ENCODE results near the gene LRRC63.
A peak's percentile ranks its signal among the peaks of the same experiment; 100 is the strongest.
"Not testable (repeated sequence)": the region's sequence is repeated elsewhere in the genome, so short reads cannot be mapped to it uniquely, and the experiment has no call there.

The LRRC63 gene

DNA sequence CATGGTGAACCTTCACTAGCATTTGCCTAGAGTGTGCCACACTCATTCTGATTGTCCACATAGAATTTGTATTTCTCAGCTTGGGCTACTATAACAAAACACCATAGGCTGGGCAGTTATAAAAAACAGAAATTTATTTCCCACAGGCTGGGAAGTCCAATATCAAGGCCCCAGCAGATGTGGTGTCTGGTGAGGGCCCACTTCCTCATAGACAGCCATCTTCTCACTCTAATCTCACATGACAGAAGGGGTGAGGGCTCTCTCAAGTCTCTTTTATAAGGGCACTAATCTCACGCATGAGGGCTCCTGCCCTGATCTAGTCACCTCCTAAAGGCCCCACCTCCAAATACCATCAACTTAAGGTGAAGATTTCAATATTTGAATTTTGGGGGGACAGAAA, 53.6 kb downstream of the LRRC63 start:
- no peak for DNase-seq (ENCODE audit: low spot score)

DNA sequence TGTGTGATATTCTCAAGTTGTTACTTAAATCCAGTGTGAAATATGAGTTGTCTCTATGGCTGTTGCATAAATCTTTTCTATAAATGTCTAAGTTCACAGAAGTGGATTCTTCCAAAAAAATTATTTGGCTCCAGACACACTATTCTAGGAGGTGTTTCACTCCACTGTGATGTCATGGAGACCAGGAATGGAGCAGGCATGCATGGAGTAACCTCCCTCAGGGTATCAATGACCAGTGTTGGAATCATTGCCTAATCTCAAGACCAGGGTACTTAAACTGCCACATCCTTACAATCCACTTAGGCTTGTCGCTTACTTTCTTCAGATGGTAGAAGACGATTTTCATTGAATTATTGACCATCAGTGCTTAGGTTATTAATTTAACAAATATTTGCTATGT, 55.4 kb downstream of the LRRC63 start:
- DNase-seq (ENCODE audit: low spot score), result no peak

DNA sequence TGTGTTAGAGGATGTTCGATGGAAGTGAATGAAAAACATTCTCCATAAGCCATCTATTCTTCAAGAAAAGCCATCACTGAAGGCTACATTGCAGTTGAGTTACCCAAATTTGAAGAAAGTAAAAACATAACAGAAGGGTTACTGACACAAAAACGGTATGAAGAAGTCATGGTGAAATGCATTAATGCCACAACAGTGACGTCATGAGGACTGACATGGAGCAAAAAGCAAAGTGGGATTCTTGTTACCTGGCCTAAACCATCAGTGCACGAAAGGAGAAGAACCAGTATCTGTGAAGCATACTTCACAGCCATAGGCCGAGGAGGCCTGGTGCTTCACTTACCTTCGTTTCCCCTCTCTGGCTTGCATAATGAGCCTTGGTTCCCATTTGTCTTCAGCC, 58.7 kb downstream of the LRRC63 start:
- DNase-seq (ENCODE audit: low spot score), result no peak

DNA sequence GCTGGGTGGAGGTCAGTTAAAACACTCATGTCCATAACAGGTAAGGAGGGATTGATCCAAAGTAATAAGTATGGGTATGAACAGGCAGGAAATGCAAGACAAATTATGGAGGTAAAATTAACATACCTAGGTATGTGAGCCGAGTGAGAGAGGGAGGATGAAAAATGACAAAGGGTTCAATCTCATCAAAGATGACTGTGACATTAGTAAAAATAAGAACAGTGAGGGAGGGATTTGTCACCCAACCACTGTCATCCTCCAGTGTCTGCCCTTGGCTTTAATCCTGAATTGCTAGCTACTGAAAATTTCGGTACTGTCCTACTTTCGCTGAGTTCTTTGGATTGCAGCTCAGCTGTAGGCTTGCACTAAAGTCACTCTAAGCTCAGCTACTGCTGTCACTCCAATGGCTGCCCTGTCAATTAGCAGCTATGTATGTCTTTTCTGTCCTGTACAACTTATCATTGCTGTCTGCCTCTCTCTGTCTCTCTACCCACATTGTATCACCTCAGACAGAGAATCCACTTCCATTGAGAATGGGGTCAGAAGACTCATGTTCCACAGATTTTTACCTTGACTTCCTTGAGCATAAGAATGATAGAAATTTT, 62.5 kb downstream of the LRRC63 start:
- DNase-seq (ENCODE audit: low spot score), result no peak

DNA sequence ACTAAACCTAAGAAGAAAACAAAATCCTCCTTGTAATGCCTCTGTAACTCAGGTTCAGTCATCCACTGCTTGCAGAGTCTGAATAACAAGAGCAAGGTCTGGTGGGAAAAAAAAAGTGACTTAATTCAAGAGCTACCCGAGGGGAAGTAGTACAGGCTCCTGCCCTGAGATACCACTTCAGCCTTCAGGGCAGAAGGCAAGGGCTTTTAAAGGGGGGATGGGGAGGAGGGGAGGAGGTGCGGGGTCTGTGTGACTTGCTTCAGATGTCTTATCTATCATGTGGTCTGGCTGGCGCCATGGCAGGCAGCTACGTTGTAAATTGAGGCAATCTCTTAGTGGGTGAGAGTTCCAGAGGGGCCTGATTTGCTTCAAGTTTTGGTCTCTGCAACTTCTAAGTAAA, 66.7 kb downstream of the LRRC63 start:
- DNase-seq (ENCODE audit: low spot score), result no peak

DNA sequence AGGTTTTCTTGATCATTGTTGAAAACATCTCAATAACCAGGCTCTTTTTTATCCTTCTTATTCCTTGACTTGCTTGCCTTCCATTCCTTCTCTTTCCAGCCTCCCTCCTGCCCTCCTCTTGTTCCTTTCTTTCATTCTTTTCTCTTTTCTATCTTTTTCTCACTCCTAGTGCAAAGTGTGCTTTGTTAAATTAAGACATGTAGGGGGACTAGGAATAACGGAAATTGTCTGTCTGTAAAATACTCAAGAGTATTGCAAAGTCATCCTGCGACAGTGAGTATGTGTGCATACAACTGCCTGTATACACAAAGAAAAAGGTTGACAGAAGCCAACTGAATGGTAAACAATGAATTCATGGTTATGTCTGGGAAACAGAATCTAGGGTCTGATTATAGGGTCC, 70.1 kb downstream of the LRRC63 start:
- DNase-seq (ENCODE audit: low spot score), result no peak

DNA sequence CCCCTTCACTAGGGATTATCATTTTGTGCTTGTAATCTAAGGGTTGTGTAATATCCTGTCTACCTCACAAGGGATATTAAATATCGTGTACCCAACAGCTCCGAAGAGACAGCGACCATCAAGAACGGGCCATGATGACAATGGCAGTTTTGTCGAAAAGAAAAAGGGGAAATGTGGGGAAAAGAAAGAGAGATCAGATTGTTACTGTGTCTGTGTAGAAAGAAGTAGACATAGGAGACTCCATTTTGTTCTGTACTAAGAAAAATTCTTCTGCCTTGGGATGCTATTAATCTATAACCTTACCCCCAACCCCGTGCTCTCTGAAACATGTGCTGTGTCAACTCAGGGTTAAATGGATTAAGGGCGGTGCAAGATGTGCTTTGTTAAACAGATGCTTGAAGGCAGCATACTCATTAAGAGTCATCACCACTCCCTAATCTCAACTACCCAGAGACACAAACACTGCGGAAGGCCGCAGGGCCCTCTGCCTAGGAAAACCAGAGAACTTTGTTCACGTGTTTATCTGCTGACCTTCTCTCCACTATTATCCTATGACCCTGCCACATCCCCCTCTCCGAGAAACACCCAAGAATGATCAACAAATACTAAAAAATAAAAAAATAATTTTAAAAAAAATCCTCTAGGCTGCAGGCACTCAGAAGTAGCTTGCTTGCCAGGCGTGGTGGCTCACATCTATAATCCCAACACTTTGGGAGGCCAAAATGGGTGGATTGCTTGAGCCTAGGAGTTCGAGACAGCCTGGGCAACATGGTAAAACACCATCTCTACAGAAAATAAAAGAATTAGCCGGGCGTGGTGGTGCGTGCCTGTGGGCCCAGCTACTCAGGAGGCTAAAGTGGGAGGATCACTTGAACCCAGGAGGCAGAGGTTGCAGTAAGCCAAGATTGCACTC, 72.4 kb downstream of the LRRC63 start:
- DNase-seq (ENCODE audit: low spot score), result not testable (repeated sequence)

DNA sequence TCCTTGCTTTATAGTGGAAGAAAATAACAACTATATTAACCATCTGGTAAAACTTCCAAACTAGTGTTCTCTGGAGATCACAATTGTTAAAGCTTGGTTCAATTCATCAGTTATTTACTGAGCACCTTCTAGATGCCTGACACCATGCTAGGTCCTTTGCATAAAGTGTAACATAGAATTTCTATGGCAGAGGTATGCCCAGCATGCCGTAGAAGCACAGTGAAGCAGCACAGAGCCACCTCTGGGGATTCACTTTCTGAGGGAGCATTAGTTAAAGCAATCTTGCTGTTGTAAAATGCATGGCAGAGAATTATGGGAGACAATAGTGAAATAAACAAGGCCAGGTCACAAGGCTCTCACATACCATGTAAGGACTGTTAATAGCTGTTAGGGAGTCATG, 75.2 kb downstream of the LRRC63 start:
- DNase-seq (ENCODE audit: low spot score), result no peak

DNA sequence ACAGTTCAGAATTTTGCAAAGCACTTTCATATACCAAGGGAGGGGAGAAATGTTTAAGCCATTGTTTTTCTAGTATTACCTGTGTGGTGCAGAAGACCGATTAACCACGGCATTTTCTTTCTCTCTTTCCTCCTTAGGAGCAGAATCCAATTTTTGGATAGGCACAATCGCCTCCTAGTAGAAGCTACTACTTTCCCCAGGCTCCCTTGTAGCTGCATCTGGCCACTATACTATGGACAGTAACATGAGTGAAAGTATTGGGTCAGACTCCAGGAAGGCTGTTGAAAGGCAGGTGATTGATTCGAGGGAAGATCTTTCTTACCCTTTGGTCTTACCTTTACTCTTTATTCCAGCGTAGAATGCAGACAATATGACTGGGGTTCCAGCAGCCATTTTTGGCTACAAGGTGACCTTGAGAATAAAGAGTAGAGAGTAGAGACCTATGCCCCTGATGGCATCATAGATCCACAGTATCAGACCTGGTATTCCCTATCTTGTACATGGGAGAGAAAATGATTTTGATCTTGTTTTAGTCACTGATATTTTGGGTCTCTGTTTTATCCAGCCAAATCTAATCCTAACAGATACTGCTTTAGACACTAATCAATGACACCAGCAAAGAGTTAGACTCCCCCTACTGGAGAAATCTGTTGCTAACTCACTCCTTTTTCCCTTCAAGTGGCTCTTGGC, 77.0 kb downstream of the LRRC63 start:
- peak; percentile 20 for DNase-seq (ENCODE audit: low spot score)

DNA sequence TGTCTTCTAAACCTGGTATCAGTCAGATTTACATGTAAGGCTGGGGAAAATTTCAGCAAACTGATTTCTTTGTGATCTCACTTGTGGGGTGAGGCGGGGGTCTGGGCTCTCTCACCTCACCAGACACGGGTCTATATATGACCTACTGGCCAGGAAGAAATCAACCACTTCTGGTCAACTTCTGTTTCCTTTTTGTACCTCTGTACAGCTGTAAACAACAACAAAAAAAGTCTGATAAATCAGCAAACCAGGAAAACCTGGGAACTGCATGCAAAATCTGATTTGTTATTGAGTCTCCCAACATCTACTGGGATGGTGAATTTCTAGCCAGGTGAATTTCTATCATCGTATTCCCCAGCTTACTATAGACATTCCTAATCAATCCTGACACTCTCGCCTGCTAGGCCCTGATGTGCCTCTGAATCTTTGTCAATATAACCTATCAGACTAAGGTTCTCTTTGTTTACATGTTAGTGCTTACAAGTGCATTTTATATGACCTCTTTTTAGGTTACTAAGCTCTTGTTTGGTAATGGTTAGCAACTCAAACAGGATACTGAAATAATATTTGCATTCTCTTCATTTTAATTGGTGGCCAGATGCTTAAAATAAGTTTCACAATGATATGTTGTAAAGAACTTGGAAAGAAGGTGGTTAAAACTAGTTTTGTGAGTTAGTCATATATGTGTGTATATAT, 77.7 kb downstream of the LRRC63 start:
- no peak for DNase-seq (ENCODE audit: low spot score)

DNA sequence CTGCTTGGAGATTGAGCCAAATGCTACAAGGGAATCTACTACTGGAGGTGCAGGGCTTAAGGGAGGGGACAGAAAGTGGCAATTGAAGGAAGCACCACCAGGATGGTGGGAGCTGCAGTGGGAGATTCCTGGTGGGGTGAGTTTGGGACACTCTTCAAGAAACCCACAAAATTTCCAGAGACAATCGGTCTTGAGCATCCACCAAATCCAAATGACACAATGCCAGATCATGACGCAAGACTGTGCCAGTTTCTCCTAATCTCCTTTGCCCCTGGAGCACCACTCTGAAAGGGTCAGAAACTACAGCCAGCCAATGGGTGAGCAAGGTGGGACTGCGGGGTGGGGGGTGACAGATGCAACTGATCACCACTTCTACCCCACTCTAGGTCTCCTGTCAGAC, 78.7 kb downstream of the LRRC63 start:
- DNase-seq (ENCODE audit: low spot score), result no peak

DNA sequence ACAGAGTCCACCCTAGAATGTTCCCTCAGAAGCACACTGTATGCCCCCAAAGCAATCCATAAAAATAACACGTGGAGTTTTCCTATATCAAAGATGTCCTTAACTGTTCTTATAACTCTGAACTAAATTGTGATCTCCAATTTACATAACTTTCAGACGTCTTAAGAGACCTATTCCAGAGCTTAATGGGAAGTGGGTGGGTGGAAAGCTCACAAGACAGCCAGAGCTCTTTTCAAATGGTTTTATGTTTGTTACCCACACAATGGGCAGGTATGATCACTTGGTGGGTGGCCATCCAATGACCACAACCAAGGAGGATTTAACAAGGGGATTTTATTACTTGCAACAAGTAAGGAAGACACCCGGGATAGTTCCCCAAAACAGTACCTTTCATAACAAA, 81.7 kb downstream of the LRRC63 start:
- DNase-seq (ENCODE audit: low spot score), result no peak

DNA sequence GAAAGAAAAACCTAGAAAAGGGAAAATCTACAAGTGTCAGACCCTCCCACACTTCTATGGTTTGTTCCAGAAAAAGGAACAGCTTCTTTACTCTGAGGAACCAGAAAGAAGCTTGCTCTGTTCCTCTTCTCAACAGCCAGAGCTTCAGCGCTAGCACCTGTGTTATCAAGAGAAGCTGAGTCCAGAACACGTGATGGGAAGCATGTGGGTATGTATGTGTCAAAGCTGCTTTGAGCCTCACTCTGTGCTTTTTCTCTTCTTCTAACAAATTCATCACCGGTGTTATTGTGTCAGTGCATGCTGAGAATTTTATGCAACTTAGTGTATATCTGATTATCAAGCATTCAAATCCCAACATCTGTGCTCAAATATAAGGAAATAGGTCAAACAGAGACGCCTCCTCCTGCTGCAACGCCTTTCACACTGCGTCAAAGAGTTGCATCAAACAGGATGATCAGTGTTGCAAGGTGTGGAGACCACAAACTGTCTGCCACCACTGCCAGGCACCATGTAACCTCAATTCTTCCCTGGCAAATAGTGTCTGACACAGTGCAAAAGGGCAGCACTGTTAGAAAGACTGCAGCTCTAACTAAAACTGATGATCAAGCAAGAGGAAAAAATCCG, 83.9 kb downstream of the LRRC63 start:
- DNase-seq (ENCODE audit: low spot score), result no peak

DNA sequence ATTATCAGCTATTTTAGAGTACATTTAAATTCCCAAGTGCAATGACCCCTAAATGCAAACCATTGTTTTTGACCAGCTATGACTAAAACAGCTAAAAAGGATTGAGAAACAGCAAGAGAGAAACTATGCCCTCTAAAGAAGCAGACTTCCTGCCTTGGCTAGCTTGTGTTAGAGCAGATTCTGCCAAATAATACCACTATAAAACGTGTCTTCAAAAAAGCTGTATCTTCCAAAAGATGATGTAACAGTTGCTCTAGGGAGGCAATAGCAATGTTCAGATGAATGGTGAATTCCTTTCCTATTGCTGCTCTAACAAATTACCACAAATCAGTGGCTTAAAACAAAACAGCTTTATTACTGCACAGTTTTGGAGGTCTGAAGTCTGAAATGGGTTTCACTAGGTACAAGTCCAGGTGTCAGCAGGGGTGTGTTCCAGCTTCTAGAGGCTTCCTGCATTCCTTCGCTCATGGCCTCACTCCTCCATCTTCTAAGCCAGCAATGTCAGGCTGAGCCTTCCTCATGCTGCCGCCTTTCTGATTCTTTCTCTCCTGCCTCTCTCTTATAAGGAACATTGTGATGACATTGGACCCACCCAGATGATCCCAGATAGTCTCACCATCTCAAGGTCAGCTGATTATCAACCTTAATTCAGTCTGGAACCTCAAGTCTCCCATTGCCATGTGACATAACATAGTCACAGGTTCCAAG, 84.5 kb downstream of the LRRC63 start:
- peak; percentile 2 for DNase-seq (ENCODE audit: low spot score)

DNA sequence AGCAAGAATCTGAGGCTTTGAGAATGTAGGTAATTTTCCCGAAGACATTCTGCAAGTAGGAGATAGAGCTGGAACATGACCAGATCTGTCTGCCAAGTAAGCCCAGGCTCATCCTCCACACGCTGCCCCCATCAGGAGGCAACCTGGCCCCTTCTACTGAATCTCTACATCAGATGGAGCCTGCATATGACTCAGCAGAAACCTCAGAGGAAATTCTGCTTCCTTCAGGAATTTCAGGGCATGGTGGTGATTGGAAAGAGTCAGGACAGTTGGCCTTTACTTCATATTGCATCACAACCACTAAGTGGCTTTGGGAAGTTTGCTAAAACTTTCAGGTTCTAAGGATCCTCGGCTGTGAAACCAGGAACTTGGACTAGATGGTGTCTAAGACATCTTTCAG, 85.2 kb downstream of the LRRC63 start:
- DNase-seq (ENCODE audit: low spot score), result peak; percentile 5

DNA sequence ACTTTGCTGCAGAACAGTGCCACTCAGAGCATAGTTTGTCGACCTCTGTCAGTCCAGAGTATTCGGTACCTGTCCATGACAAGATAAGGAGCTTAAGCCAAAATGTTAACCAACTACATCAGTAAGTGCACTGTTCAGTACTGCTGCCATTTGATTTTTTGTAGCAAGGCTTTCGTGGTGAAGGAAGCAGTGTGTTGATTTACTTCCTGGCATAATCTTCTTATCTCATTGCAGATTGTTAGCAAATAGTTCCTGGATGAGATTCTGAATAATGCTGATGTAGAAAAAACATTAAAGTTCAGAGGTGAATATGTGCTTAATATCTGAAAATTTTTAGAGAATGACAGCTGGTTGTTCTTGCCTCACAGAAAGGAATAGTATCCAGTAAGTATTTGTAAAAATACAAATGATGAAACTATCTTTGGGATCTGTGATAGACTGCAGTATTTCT, 85.7 kb downstream of the LRRC63 start:
- no peak for DNase-seq (ENCODE audit: low spot score)

DNA sequence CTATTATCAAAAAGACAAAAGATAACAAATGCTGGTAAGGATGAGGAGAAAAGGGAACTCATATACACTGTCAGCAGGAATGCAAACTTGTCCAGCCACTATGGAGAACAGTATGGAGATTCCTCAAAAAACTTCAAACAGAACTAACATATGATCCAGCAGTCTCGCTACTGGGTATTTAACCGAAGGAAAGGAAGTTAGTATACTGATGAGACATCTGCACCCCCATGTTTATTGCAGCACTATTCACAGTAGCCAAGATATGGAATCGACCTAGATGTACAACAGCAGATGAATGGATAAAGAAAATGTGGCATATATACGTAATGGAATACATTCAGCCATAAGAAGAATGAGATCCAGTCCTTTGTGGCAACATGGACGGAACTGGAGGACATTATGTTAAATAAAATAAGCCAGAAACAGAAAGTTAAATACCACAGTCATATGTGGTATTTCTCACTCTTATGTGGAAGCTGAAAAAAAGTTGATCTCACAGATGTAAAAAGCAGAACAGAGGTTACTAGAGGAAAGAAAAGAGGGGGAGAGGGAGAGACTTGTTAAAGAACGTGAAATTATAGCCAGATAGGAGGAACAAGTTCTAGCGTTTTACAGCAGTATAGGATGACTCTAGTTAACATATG, 92.1 kb downstream of the LRRC63 start:
- DNase-seq (ENCODE audit: low spot score), result no peak

DNA sequence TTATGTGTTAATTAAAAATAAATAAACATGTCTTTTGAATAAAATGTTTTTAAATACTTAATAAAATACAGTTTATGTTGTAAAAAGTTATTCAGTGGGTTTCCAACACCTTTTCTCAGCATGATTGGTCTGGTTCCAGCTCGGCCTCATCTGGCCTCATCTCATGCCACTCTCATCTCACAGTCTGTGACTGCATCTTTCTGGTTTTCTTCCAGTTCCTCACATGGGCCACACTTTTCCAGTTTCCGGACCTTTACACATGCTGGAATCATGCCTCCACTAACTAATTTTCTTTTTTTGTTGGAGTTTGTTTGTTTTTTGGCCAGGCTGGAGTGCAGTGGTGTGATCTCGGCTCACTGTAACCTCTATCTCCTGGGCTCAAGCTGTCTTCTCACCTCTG, 92.8 kb downstream of the LRRC63 start:
- no peak for DNase-seq (ENCODE audit: low spot score)

DNA sequence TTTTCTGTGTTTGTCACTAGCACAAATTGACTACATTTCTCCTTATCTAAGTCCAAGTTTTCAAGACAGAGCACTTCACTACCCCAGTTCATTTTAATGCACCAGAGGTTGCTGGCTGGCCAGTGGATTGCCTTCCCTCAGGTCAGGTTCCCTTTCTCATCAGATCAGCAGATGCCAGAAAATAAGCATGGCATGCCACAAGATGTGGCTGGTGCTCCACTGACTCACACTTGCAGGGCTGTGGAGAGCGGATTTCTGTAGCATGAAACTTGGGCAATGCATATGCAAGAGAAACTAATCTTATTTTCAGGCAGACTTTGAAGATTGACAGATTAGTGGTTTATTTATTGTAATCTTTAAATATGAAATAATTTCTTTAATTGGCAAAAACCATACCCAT, 95.8 kb downstream of the LRRC63 start:
- no peak for DNase-seq (ENCODE audit: low spot score)

DNA sequence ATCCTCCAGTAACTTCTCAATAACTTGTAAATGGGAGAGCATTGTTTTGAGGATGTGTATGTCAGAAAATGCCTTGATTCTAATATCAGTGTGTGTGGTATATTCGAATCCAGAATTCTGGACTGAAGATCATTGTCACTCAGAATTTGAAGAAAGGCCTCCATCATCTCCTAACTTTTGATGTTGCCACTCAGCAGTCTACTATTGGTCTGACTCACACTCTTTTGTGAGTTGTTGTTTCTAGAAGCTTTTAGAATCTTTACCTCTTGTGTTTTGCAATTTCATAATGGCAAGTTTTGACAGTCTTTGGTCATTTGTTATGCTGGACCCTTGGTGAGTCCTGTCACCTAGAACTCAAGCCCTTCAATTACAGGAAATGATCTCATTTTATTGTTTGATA, 98.3 kb downstream of the LRRC63 start:
- DNase-seq (ENCODE audit: low spot score), result no peak

DNA sequence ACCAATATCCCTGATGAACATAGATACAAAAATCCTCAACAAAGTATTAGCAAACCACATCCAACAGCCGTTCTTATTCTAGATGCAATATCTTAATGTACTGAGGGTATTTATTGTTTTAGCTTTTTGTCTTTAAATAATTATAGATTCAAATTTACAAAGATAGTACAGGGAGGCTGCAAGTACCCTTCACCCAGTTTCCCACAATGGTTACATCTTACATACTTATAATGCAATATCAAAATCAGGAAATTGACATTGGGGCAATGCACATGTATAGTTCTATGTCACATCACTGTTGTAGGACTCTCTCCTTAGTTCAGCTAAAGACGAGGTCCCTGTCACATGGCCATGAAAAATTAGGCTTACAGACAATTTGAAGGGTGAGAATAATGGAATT, 99.5 kb downstream of the LRRC63 start:
- no peak for DNase-seq (ENCODE audit: low spot score)

All from LoVo (cell line).